Tibial nerve (tissue), 4 donors: ENCODE data around the gene PTGDR2.

Experiments used
- CTCF ChIP-seq, 5 experiments: fragments of 200-600 bp in 3 of 5; fragments of 450-650 bp in 2 of 5; sonication (generic) in 3 of 5; IDR thresholded peaks; one replicate each; pipeline ENCODE4 v1.5.1; 2016 to 2019; ENCODE audit warnings: antibody characterized with exemption in 5 of 5, mild to moderate bottlenecking in 3 of 5, moderate library complexity in 2 of 5
- EP300 ChIP-seq, 2 donors: sonication (generic); formaldehyde crosslinking; IDR thresholded peaks; one replicate each; pipeline ENCODE4 v1.6.1; 2017; ENCODE audit warnings: antibody characterized with exemption in 2 of 2, mild to moderate bottlenecking in 1 of 2
- POLR2A ChIP-seq, 2 donors: fragments of 450-650 bp; IDR thresholded peaks; one replicate each; pipeline ENCODE4 v1.6.1; 2017; ENCODE audit warnings: antibody characterized with exemption in 2 of 2, mild to moderate bottlenecking in 2 of 2, moderate library complexity in 2 of 2

DNA sequence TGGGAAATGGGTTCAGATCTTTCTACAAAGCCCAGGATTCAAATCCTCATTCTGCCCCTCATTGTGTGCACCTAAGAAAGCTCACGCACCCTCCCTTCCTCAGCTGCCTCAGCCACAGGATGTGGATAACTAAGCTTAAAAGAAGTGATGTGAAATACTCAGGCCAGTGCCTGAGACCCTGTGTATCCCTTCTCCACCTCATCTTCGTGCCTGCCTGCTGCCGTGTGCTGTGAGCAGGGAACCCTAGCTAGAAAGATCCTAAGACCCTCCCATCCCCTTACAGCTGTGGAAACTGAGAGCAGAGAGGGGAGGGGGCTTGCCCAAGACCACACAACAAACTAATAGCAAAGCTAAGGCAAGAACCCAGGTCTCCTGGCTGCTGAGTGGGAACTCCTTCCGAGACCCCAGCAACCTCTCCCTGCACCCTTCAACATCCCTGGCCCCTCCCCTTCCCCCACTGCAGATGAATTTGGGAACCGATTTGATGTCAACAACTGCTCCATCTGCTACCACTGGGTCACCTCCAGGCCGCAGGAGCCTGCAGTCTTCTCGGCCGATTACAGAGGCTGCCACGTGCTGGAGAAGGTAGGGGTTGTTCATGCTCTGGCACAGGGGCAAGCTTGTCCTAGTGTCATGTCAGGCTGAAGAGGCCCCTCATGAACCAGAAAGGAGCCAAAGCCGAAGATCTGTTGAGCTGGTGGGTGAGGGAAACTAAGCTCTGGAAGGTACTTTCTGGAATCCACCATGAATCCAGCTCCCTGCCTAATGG lies 13.1 kb upstream of the PTGDR2 start:
- TF ChIP-seq CTCF (IDR thresholded peaks at IDR 0.05), result no peak
- no peak for TF ChIP-seq POLR2A (IDR thresholded peaks at IDR 0.05)
- no peak for TF ChIP-seq EP300 (IDR thresholded peaks at IDR 0.05)
